Neural progenitor cell (in vitro differentiated cells): ENCODE data around the gene SPTBN4.

Source experiments
- CTCF ChIP-seq: fragments of 200-600 bp; sonication (generic); IDR thresholded peaks from 2 replicates; pipeline ENCODE4 v1.5.1; 2017; ENCODE audit warnings: antibody characterized with exemption, mild to moderate bottlenecking
- EZH2 ChIP-seq: fragments of 200-600 bp; sonication (generic); IDR thresholded peaks from 2 replicates; pipeline ENCODE4 v1.6.1; 2017; ENCODE audit warnings: antibody characterized with exemption, mild to moderate bottlenecking, moderate library complexity

GRCh38 chr19:40420766-40421765 lies 45.7 kb upstream of the SPTBN4 start:
- no peak for TF ChIP-seq EZH2
- peak; percentile 88 for TF ChIP-seq CTCF
